ENCODE measurements around the gene CLUH. TPM values are rescaled to one million over a fixed set of nuclear protein-coding genes. Genes with fewer than 3 reads are reported as not detected.

Gene CLUH
- total and polyA plus RNA-seq, 2 donors (not counting 3 experiments of a cell fraction or from before 2014, with no cell fraction given): 33.8 to 80.7 TPM

DNA sequence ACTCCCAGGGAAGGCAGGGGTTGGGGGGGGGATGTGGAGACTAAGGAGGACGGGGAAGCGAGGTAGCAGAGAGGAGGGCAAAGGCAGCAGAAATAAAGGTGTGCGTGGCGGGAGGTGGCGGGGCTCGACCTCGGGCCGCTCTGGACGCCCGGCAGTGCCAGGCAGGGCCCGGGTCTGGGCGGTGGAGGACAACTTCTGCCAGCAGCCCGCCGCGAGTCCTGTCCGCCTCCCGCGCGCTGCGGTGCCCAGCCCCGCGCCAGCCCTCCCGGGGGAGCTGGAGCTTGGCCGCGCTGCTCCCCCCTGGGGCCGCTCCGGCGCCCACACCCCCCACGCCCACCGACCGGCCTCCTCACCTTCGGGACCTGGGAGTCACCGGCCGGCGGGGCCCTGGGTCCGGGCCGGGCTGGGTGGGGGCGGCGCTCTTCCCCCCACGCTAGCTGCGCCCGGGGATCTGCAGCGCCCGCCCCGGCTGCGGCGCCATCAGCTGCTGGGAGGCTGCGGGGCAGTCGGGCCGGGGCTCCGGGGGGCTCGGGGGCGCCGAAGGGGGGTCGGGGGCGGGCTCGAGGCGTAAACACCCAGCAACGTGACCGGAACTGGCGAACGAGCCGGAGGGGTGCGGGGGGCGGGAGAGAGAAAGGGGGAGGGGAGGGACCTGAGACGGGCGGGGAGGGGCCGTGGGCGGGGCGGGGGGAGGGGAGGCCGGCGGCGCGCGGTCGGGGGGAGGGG, 37.7 kb upstream of the CLUH start, which contains the start of gene CCDC92B:
Gene CCDC92B (minus strand): TSS at position 595 of the 726 bp plus-strand sequence. CDS start 14,507 bp downstream, outside the sequence.
- no peak within 1 kb of the TSS for H3K9ac ChIP-seq (replicated peaks; ENCODE audit: extremely low read depth, insufficient read depth, low read length)
- TF ChIP-seq JUN (IDR thresholded peaks at IDR 0.05; ENCODE audit: borderline replicate concordance, insufficient read depth, insufficient read length, low read depth) (no peak), FOS (IDR thresholded peaks at IDR 0.05; ENCODE audit: borderline replicate concordance, insufficient read depth, low read length) (no peak), POLR2AphosphoS5 (IDR thresholded peaks at IDR 0.05; ENCODE audit: insufficient read depth, low read depth, low read length) (no peak), EZH2 (IDR thresholded peaks at IDR 0.05; ENCODE audit: borderline replicate concordance, low read depth, low read length, severe bottlenecking) (no peak), GATA2 (IDR thresholded peaks at IDR 0.05; ENCODE audit: insufficient read depth, insufficient read length, low read depth, low read length) (no peak), MYC (IDR thresholded peaks at IDR 0.05; ENCODE audit: low read depth, low read length) (no peak), POLR2A (IDR thresholded peaks at IDR 0.05; ENCODE audit: low read depth, low read length) (no peak)
- TF ChIP-seq, protein P1, sequence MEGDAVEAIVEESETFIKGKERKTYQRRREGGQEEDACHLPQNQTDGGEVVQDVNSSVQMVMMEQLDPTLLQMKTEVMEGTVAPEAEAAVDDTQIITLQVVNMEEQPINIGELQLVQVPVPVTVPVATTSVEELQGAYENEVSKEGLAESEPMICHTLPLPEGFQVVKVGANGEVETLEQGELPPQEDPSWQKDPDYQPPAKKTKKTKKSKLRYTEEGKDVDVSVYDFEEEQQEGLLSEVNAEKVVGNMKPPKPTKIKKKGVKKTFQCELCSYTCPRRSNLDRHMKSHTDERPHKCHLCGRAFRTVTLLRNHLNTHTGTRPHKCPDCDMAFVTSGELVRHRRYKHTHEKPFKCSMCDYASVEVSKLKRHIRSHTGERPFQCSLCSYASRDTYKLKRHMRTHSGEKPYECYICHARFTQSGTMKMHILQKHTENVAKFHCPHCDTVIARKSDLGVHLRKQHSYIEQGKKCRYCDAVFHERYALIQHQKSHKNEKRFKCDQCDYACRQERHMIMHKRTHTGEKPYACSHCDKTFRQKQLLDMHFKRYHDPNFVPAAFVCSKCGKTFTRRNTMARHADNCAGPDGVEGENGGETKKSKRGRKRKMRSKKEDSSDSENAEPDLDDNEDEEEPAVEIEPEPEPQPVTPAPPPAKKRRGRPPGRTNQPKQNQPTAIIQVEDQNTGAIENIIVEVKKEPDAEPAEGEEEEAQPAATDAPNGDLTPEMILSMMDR (IDR thresholded peaks at IDR 0.05; ENCODE audit: extremely low read depth in 1 of 2, insufficient read depth in 1 of 2, low read depth in 1 of 2, low read length in 2 of 2): no peak
- TF ChIP-seq, protein P2, sequence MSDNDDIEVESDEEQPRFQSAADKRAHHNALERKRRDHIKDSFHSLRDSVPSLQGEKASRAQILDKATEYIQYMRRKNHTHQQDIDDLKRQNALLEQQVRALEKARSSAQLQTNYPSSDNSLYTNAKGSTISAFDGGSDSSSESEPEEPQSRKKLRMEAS (IDR thresholded peaks at IDR 0.05; ENCODE audit: insufficient read depth, insufficient read length): no peak
- no peaks in the 10 kb centered on the region for H3K79me2 ChIP-seq (ENCODE audit: control insufficient read depth, insufficient read depth, low read length)
- no peak within 1 kb of the TSS for H3K4me3 ChIP-seq (replicated peaks in 1 of 3; ENCODE audit: insufficient read depth in 1 of 3, low read depth in 1 of 3, low read length in 3 of 3)
- no peak for DNase-seq (ENCODE audit: low read depth, low spot score)
- H3K27ac ChIP-seq (ENCODE audit: insufficient read depth, low read depth, low read length): no peak within 1 kb of the TSS
- H3K4me1 ChIP-seq (ENCODE audit: control insufficient read depth, extremely low read depth, insufficient read depth, low read length): no peaks in the 10 kb centered on the region
- H3K36me3 ChIP-seq (ENCODE audit: control insufficient read depth in 2 of 2, extremely low read depth in 1 of 2, insufficient read depth in 2 of 2, low read length in 2 of 2): no peaks in the 10 kb centered on the region
- no peak within 1 kb of the TSS for H2AFZ ChIP-seq (ENCODE audit: low read depth, low read length)
- H3K9me3 ChIP-seq (replicated peaks; ENCODE audit: control insufficient read depth, insufficient read depth, low read length): no peaks in the 10 kb centered on the region
- ChIA-PET POLR2A (no interaction called here), CTCF (interaction anchor here (0.6 to 1.0 kb wide), 2 partner anchors 24 to 177 kb away, joined by 3 read pairs; no protein-coding TSS in a partner anchor)
- BruUV-seq (replicated peaks): no TSS peak
- no peak for FAIRE-seq
- H3K9me1 ChIP-seq (replicated peaks; ENCODE audit: control insufficient read depth, extremely low read depth, insufficient read depth, low read length): no peaks in the 10 kb centered on the region
- dilution Hi-C loops (cut with MboI; ENCODE audit: extremely low pct_ligation_motif_present, low sequenced_read_pairs): no loop called here
- intact Hi-C loops (cut with micrococcal nuclease): no loop called here
- no peak within 1 kb of the TSS for H3K4me2 ChIP-seq (ENCODE audit: insufficient read depth, low read length)
- peaks cover 15 to 16% of the 10 kb centered on the region in 2 experiments for H3K27me3 ChIP-seq (ENCODE audit: control insufficient read depth in 2 of 2, insufficient read depth in 2 of 2, low read length in 2 of 2)
- H4K20me1 ChIP-seq (replicated peaks; ENCODE audit: control insufficient read depth, extremely low read depth, insufficient read depth, low read length): no peaks in the 10 kb centered on the region
